Measurements from ENCODE around the gene TMEM221. TPM values are rescaled to one million over a fixed set of nuclear protein-coding genes. Genes with fewer than 3 reads are reported as not detected.
A peak's percentile ranks its signal among the peaks of the same experiment; 100 is the strongest.

Gene TMEM221
- not detected for total RNA-seq

- TF ChIP-seq CTCF (IDR thresholded peaks at IDR 0.05) = peak in 2 of 3 experiments; percentile 56 to 70
- Histone ChIP-seq H3K27me3 (no peaks in the 10 kb centered on the region), H3K4me1 (peaks cover 0 to 9% of the 10 kb centered on the region in 2 donors), H3K27ac (no peak within 1 kb of the TSS), H3K4me3 (peak within 1 kb of the TSS; percentile 52 to 65), H3K9me3 (no peaks in the 10 kb centered on the region), H3K36me3 (no peaks in the 10 kb centered on the region)
- intact Hi-C loops (cut with DNase I) = no loop called here
- peak in 1 of 2 donors; percentile 73 for DNase-seq (ENCODE audit: low spot score in 2 of 2)
These were observed at the start of gene TMEM221 for GRCh38 chr19:17448131-17448967. TMEM221 (minus strand) TSS chr19:17448668; CDS start chr19:17448462, 206 bp downstream.

GRCh38 chr19:17497149-17497798 lies 48.8 kb upstream of the TMEM221 start:
- DNase-seq (ENCODE audit: low spot score in 2 of 2) = no peak
- Histone ChIP-seq H3K9me3 (no peaks in the 10 kb centered on the region), H3K27ac (no peak overlapping the region), H3K36me3 (peaks cover 24 to 29% of the 10 kb centered on the region in 2 donors), H3K4me1 (no peaks in the 10 kb centered on the region), H3K4me3 (no peak overlapping the region), H3K27me3 (no peaks in the 10 kb centered on the region)
- TF ChIP-seq CTCF (IDR thresholded peaks at IDR 0.05) = no peak
- intact Hi-C loops (cut with DNase I) = no loop called here

GRCh38 chr19:17496337-17496997 lies 48.0 kb upstream of the TMEM221 start:
- Histone ChIP-seq H3K4me3 (no peak overlapping the region), H3K9me3 (no peaks in the 10 kb centered on the region), H3K27me3 (no peaks in the 10 kb centered on the region), H3K4me1 (no peaks in the 10 kb centered on the region), H3K27ac (no peak overlapping the region), H3K36me3 (peaks cover 24 to 29% of the 10 kb centered on the region in 2 donors)
- peak in 1 of 2 donors; percentile 81 for DNase-seq (ENCODE audit: low spot score in 2 of 2)
- intact Hi-C loops (cut with DNase I) = no loop called here
- TF ChIP-seq CTCF (IDR thresholded peaks at IDR 0.05) = peak; percentile 78 to 88 (median 82)

- Histone ChIP-seq H3K27me3 (no peaks in the 10 kb centered on the region), H3K4me1 (no peaks in the 10 kb centered on the region), H3K36me3 (peaks cover 20 to 23% of the 10 kb centered on the region in 2 donors), H3K27ac (no peak overlapping the region), H3K4me3 (no peak overlapping the region), H3K9me3 (no peaks in the 10 kb centered on the region)
- no peak for DNase-seq (ENCODE audit: low spot score in 2 of 2)
- TF ChIP-seq CTCF (IDR thresholded peaks at IDR 0.05) = no peak
- intact Hi-C loops (cut with DNase I) = no loop called here
These were observed 47.3 kb upstream of the TMEM221 start for GRCh38 chr19:17495639-17496296.

- intact Hi-C loops (cut with DNase I) = no loop called here
- no peak overlapping the region for H3K27ac ChIP-seq
- no peak for DNase-seq (ENCODE audit: low spot score in 2 of 2)
- no peaks in the 10 kb centered on the region for H3K9me3 ChIP-seq
- no peaks in the 10 kb centered on the region for H3K27me3 ChIP-seq
- peaks cover 8 to 22% of the 10 kb centered on the region in 2 donors for H3K36me3 ChIP-seq
- no peak for TF ChIP-seq CTCF (IDR thresholded peaks at IDR 0.05)
- H3K4me1 ChIP-seq = no peaks in the 10 kb centered on the region
- H3K4me3 ChIP-seq = no peak overlapping the region
These were observed 42.8 kb upstream of the TMEM221 start for GRCh38 chr19:17491287-17491686.
